ENCODE measurements around the gene SLC7A11. TPM values are rescaled to one million over a fixed set of nuclear protein-coding genes. Genes with fewer than 3 reads are reported as not detected.

The SLC7A11 gene
- total RNA-seq, 1 donor from 2014 or later, result 9.6 TPM

- H3K4me3 ChIP-seq, result no peak overlapping the region
- H2AFZ ChIP-seq (replicated peaks), result no peak overlapping the region
- no peak overlapping the region for H3K27ac ChIP-seq
- H3K36me3 ChIP-seq, result no peaks in the 10 kb centered on the region
- H3K9me3 ChIP-seq (ENCODE audit: low read depth), result no peaks in the 10 kb centered on the region
- no peak for DNase-seq (ENCODE audit: low spot score)
- no peaks in the 10 kb centered on the region for H3K27me3 ChIP-seq
- Mint-ChIP-seq H3K4me3 (no peak overlapping the region), H3K4me1 (peaks cover 8% of the 10 kb centered on the region), H3K27ac (no peak overlapping the region), H3K27me3 (ENCODE audit: insufficient read depth, low read depth) (peaks cover 2% of the 10 kb centered on the region), H3K9me3 (no peaks in the 10 kb centered on the region), H3K36me3 (peaks cover 7% of the 10 kb centered on the region)
- peaks cover 4% of the 10 kb centered on the region for H3K4me1 ChIP-seq
- no peaks in the 10 kb centered on the region for H4K20me1 ChIP-seq (ENCODE audit: low read depth)
- no peak overlapping the region for H3K4me2 ChIP-seq
- TF ChIP-seq, protein P1, sequence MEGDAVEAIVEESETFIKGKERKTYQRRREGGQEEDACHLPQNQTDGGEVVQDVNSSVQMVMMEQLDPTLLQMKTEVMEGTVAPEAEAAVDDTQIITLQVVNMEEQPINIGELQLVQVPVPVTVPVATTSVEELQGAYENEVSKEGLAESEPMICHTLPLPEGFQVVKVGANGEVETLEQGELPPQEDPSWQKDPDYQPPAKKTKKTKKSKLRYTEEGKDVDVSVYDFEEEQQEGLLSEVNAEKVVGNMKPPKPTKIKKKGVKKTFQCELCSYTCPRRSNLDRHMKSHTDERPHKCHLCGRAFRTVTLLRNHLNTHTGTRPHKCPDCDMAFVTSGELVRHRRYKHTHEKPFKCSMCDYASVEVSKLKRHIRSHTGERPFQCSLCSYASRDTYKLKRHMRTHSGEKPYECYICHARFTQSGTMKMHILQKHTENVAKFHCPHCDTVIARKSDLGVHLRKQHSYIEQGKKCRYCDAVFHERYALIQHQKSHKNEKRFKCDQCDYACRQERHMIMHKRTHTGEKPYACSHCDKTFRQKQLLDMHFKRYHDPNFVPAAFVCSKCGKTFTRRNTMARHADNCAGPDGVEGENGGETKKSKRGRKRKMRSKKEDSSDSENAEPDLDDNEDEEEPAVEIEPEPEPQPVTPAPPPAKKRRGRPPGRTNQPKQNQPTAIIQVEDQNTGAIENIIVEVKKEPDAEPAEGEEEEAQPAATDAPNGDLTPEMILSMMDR (IDR thresholded peaks at IDR 0.05), result no peak
- TF ChIP-seq EZH2 (IDR thresholded peaks at IDR 0.05), result no peak
- no peak for TF ChIP-seq EZH2phosphoT487 (IDR thresholded peaks at IDR 0.05)
- H3F3A ChIP-seq (ENCODE audit: low read depth), result no peaks in the 10 kb centered on the region
- no peak overlapping the region for H3K9ac ChIP-seq
- H3K79me2 ChIP-seq (ENCODE audit: low read depth), result peaks cover 31% of the 10 kb centered on the region
These were observed 6.1 kb downstream of the SLC7A11 start for GRCh38 chr4:138236037-138236436.

DNA sequence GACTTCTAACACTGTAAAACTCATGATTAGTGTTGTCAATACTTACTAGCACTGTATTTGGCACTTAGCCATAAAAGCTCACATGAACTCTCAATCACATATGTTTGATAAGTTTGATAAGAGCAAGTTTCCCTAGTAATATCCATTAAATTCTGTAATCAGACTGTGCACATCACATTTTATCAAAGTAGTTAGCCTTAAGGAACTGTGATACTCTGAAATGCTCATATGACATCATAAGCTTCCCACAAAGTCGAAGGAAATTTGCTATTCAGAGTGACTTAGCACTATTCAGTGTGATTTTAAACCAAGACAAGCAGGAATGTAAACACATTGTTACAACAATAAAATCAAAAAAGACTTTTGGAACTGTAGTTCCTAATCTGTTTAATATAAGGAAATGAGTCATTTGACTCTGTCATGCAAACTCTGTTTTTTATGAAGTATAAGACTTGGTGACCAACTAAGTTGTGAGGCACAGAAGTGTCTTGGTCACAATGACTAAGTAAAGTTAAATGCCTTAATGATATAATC is 6.7 kb downstream of the SLC7A11 start:
- Mint-ChIP-seq H3K4me1 (peaks cover 4% of the 10 kb centered on the region), H3K36me3 (peaks cover 9% of the 10 kb centered on the region), H3K27me3 (ENCODE audit: insufficient read depth, low read depth) (peaks cover 2% of the 10 kb centered on the region), H3K9me3 (no peaks in the 10 kb centered on the region), H3K4me3 (no peak overlapping the region), H3K27ac (no peak overlapping the region)
- Histone ChIP-seq H3K27ac (no peak overlapping the region), H3K4me2 (no peak overlapping the region), H3F3A (ENCODE audit: low read depth) (no peaks in the 10 kb centered on the region), H2AFZ (replicated peaks) (no peak overlapping the region), H3K27me3 (no peaks in the 10 kb centered on the region), H3K4me3 (no peak overlapping the region), H3K79me2 (ENCODE audit: low read depth) (peaks cover 25% of the 10 kb centered on the region), H3K36me3 (no peaks in the 10 kb centered on the region), H3K9me3 (ENCODE audit: low read depth) (no peaks in the 10 kb centered on the region), H3K4me1 (no peaks in the 10 kb centered on the region), H3K9ac (no peak overlapping the region), H4K20me1 (ENCODE audit: low read depth) (no peaks in the 10 kb centered on the region)
- TF ChIP-seq, protein P1 (IDR thresholded peaks at IDR 0.05), result no peak
- TF ChIP-seq EZH2phosphoT487 (IDR thresholded peaks at IDR 0.05) (no peak), EZH2 (IDR thresholded peaks at IDR 0.05) (no peak)
- DNase-seq (ENCODE audit: low spot score), result no peak

GRCh38 chr4:138234248-138234647 is 7.9 kb downstream of the SLC7A11 start:
- no peak overlapping the region for H2AFZ ChIP-seq (replicated peaks)
- H3K27ac ChIP-seq, result no peak overlapping the region
- H3F3A ChIP-seq (ENCODE audit: low read depth), result no peaks in the 10 kb centered on the region
- peaks cover 9% of the 10 kb centered on the region for H3K36me3 Mint-ChIP-seq
- H3K27me3 Mint-ChIP-seq (ENCODE audit: insufficient read depth, low read depth), result peaks cover 2% of the 10 kb centered on the region
- H3K9me3 Mint-ChIP-seq, result no peaks in the 10 kb centered on the region
- DNase-seq (ENCODE audit: low spot score), result no peak
- H3K4me3 Mint-ChIP-seq, result no peak overlapping the region
- no peaks in the 10 kb centered on the region for H3K27me3 ChIP-seq
- no peak overlapping the region for H3K9ac ChIP-seq
- no peaks in the 10 kb centered on the region for H3K4me1 Mint-ChIP-seq
- peaks cover 13% of the 10 kb centered on the region for H3K79me2 ChIP-seq (ENCODE audit: low read depth)
- no peaks in the 10 kb centered on the region for H3K9me3 ChIP-seq (ENCODE audit: low read depth)
- no peaks in the 10 kb centered on the region for H3K4me1 ChIP-seq
- no peak overlapping the region for H3K4me3 ChIP-seq
- TF ChIP-seq EZH2phosphoT487 (IDR thresholded peaks at IDR 0.05), result no peak
- TF ChIP-seq, protein P1 (IDR thresholded peaks at IDR 0.05), result no peak
- TF ChIP-seq EZH2 (IDR thresholded peaks at IDR 0.05), result no peak
- no peak overlapping the region for H3K4me2 ChIP-seq
- no peaks in the 10 kb centered on the region for H3K36me3 ChIP-seq
- no peaks in the 10 kb centered on the region for H4K20me1 ChIP-seq (ENCODE audit: low read depth)
- H3K27ac Mint-ChIP-seq, result no peak overlapping the region
